PC-9 (cell line): ENCODE results near the gene LTBP3.

Experiments used
- EZH2 ChIP-seq: fragments of 200-600 bp; sonication (generic); IDR thresholded peaks from 2 replicates; pipeline ENCODE4 v1.8.0; 2017; ENCODE audit warnings: antibody characterized with exemption, low read depth
- TF ChIP-seq, protein P1 (sequence below): fragments of 200-600 bp; sonication (generic); conservative IDR thresholded peaks from 2 replicates; pipeline ENCODE4 v1.6.1; 2017; ENCODE audit warnings: mixed run types, antibody characterized with exemption, mild to moderate bottlenecking, moderate library complexity

GRCh38 chr11:65562020-65562419 is 3.9 kb upstream of the LTBP3 start:
- TF ChIP-seq, protein P1, sequence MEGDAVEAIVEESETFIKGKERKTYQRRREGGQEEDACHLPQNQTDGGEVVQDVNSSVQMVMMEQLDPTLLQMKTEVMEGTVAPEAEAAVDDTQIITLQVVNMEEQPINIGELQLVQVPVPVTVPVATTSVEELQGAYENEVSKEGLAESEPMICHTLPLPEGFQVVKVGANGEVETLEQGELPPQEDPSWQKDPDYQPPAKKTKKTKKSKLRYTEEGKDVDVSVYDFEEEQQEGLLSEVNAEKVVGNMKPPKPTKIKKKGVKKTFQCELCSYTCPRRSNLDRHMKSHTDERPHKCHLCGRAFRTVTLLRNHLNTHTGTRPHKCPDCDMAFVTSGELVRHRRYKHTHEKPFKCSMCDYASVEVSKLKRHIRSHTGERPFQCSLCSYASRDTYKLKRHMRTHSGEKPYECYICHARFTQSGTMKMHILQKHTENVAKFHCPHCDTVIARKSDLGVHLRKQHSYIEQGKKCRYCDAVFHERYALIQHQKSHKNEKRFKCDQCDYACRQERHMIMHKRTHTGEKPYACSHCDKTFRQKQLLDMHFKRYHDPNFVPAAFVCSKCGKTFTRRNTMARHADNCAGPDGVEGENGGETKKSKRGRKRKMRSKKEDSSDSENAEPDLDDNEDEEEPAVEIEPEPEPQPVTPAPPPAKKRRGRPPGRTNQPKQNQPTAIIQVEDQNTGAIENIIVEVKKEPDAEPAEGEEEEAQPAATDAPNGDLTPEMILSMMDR, result no peak
- no peak for TF ChIP-seq EZH2
